Kidney (tissue), 14 donors: Measurements from ENCODE around the gene PRR5L. TPM values are rescaled to one million over a fixed set of nuclear protein-coding genes. Genes with fewer than 3 reads are reported as not detected.

Experiments used
- DNase-seq, 5 donors: peaks; one replicate each; pipeline ENCODE4 v3.0.0-alpha.2; 2013 to 2020
- FAIRE-seq: peaks from 2 replicates; lab custom pipeline; 2012; peaks lifted over from hg19 to GRCh38; lab: Jason Lieb, UNC
- H3K27ac ChIP-seq, 2 donors: one replicate each; pipeline ENCODE4 v1.7.0; 2013; ENCODE audit warnings: low read depth in 2 of 2, low read length in 2 of 2, inconsistent platforms in 1 of 2
- H3K27me3 ChIP-seq: one replicate; pipeline ENCODE4 v1.7.1; 2013; ENCODE audit warnings: low read length, inconsistent platforms; ENCODE audit not compliant: control insufficient read depth, insufficient read depth
- H3K36me3 ChIP-seq, 3 donors: one replicate each; pipeline versions ENCODE4 v1.7.0 to v1.7.1; 2013; ENCODE audit warnings: low read length in 3 of 3, control low read depth in 1 of 3, inconsistent platforms in 1 of 3; ENCODE audit not compliant: insufficient read depth in 3 of 3, control insufficient read depth in 2 of 3
- H3K4me1 ChIP-seq, 3 donors: one replicate each; pipeline versions ENCODE4 v1.7.0 to v1.7.1; 2013; ENCODE audit warnings: low read length in 3 of 3, inconsistent platforms in 1 of 3, low read depth in 1 of 3; ENCODE audit not compliant: control insufficient read depth in 2 of 3, insufficient read depth in 2 of 3
- H3K4me3 ChIP-seq, 3 donors: one replicate each; pipeline versions ENCODE4 v1.7.0 to v1.8.1; 2013; ENCODE audit warnings: low read length in 3 of 3, control low read depth in 1 of 3, inconsistent platforms in 1 of 3
- H3K9ac ChIP-seq, 3 donors: one replicate each; pipeline versions ENCODE4 v1.7.0 to v1.7.1; 2013; ENCODE audit warnings: low read length in 3 of 3, control low read depth in 1 of 3, inconsistent platforms in 1 of 3
- H3K9me3 ChIP-seq, 3 donors: one replicate each; pipeline versions ENCODE4 v1.7.0 to v1.7.1; 2013; ENCODE audit warnings: low read length in 3 of 3, control low read depth in 1 of 3, inconsistent platforms in 1 of 3; ENCODE audit not compliant: control insufficient read depth in 2 of 3, insufficient read depth in 1 of 3
- CTCF ChIP-seq: IDR thresholded peaks from 3 replicates; pipeline ENCODE4 v1.5.1; 2012; ENCODE audit warnings: mild to moderate bottlenecking, moderate library complexity, borderline replicate concordance; ENCODE audit not compliant: insufficient read depth; ENCODE audit errors: extremely low read depth
- intact Hi-C: fragments of 100-400 bp; cut with DNase I; formaldehyde crosslinking; loops from one replicate; pipeline ENCODE4 v1.11.1; 2022
- polyA plus RNA-seq: library from polyadenylated mRNA; stranded (reverse); fragments of 350-450 nt; fragmentation: Illumina TruSeq; extraction: RNeasy Lipid Tissue Mini Kit (QIAGEN cat#74804); gene quantifications from one replicate; pipeline ENCODE4 v1.2.3, GENCODE V29; 2014; ENCODE audit warnings: low read depth, low replicate concordance; ENCODE audit not compliant: insufficient read depth
- total RNA-seq: library from RNA; stranded (reverse); fragmentation: NEBNext Ultra II Directional; extraction: Animal tissue kit (Norgen Biotek cat#: 25700); gene quantifications from one replicate; pipeline ENCODE4 v1.2.1, GENCODE V29; 2021
- donor health status: control.
- donor health status: control.
- donor health status: control.
- donor health status: control.
- donor health status: control.
- donor health status: DM: yes; HTN: yes; CAD: no.
- donor health status: Normal renal cell carcinoma (clear cell type).

PRR5L gene
- total and polyA plus RNA-seq, 2 donors from 2014 or later = 6.3 to 17.5 TPM

GRCh38 chr11:36282926-36283325 lies 13.2 kb upstream of the PRR5L start:
- Histone ChIP-seq H3K27ac (no peak overlapping the region), H3K27me3 (no peaks in the 10 kb centered on the region), H3K9me3 (no peaks in the 10 kb centered on the region), H3K4me3 (no peak overlapping the region), H3K36me3 (no peaks in the 10 kb centered on the region), H3K4me1 (peaks cover 2 to 6% (median 3%) of the 10 kb centered on the region in 3 donors), H3K9ac (no peak overlapping the region)
- intact Hi-C loops = no loop called here
- no peak for DNase-seq
- FAIRE-seq = no peak
- TF ChIP-seq CTCF = no peak

- DNase-seq = no peak
- H3K9me3 ChIP-seq = no peaks in the 10 kb centered on the region
Measured at GRCh38 chr11:36288442-36289225, 7.5 kb upstream of the PRR5L start.

GRCh38 chr11:36289226-36289852 lies 6.7 kb upstream of the PRR5L start, which contains the start of gene COMMD9:
Gene COMMD9 (minus strand): TSS chr11:36289424. CDS start chr11:36289412, 12 bp downstream.
- FAIRE-seq (peak; percentile 54), DNase-seq (peak; percentile 95 to 98 (median 96))
- H3K27ac ChIP-seq = no peak within 1 kb of the TSS
- no peaks in the 10 kb centered on the region for H3K9me3 ChIP-seq
- no peaks in the 10 kb centered on the region for H3K27me3 ChIP-seq
- H3K4me1 ChIP-seq = peaks cover 0 to 4% (median 0%) of the 10 kb centered on the region in 3 donors
- no peak for TF ChIP-seq CTCF
- no peaks in the 10 kb centered on the region for H3K36me3 ChIP-seq
- peak within 1 kb of the TSS; percentile 85 to 100 (median 99) for H3K4me3 ChIP-seq
- peak within 1 kb of the TSS; percentile 72 to 99 (median 84) for H3K9ac ChIP-seq
- intact Hi-C loops = no loop called here

More at GRCh38 chr11:36288442-36289225, 7.5 kb upstream of the PRR5L start:
- H3K27ac ChIP-seq = no peak overlapping the region
- FAIRE-seq = no peak
- peak overlapping the region; percentile 72 to 99 (median 84) for H3K9ac ChIP-seq
- H3K4me1 ChIP-seq = peaks cover 0 to 4% (median 0%) of the 10 kb centered on the region in 3 donors
- no peaks in the 10 kb centered on the region for H3K36me3 ChIP-seq
- no peak for TF ChIP-seq CTCF
- H3K4me3 ChIP-seq = peak overlapping the region; percentile 85 to 100 (median 99)
- intact Hi-C loops = no loop called here
- H3K27me3 ChIP-seq = no peaks in the 10 kb centered on the region
